Neural progenitor cell (in vitro differentiated cells): Measurements from ENCODE around the gene CERS6. TPM values are rescaled to one million over a fixed set of nuclear protein-coding genes. Genes with fewer than 3 reads are reported as not detected.
"Not testable (repeated sequence)": the region's sequence is repeated elsewhere in the genome, so short reads cannot be mapped to it uniquely, and the experiment has no call there.

Experiments
- DNase-seq: peaks from one replicate; pipeline ENCODE4 v3.0.0-alpha.2; 2016; ENCODE audit warnings: low spot score
- H2AFZ ChIP-seq: fragments of 200-600 bp; sonication (generic); replicated peaks from 2 replicates; pipeline ENCODE4 v1.6.1; 2016; ENCODE audit warnings: antibody characterized with exemption
- H3F3A ChIP-seq: fragments of 200-600 bp; sonication (generic); 2 replicates; pipeline ENCODE4 v1.6.1; 2016; ENCODE audit warnings: antibody characterized with exemption, low read depth
- H3K27ac ChIP-seq: fragments of 200-600 bp; sonication (generic); 2 replicates; pipeline ENCODE4 v1.5.1; 2016; ENCODE audit warnings: mild to moderate bottlenecking
- H3K27me3 ChIP-seq: fragments of 200-600 bp; sonication (generic); 2 replicates; pipeline ENCODE4 v1.6.1; 2016; ENCODE audit warnings: mild to moderate bottlenecking, moderate library complexity
- H3K36me3 ChIP-seq: fragments of 200-600 bp; sonication (generic); 2 replicates; pipeline ENCODE4 v1.5.1; 2016
- H3K4me1 ChIP-seq: fragments of 200-600 bp; sonication (generic); 2 replicates; pipeline ENCODE4 v1.6.1; 2016; ENCODE audit warnings: mixed run types
- H3K4me2 ChIP-seq: fragments of 200-600 bp; sonication (generic); 2 replicates; pipeline ENCODE4 v1.6.1; 2016
- H3K4me3 ChIP-seq: fragments of 200-600 bp; sonication (generic); 2 replicates; pipeline ENCODE4 v1.5.1; 2016
- H3K79me2 ChIP-seq: fragments of 200-600 bp; sonication (generic); 2 replicates; pipeline ENCODE4 v1.6.1; 2016; ENCODE audit warnings: low read depth
- H3K9ac ChIP-seq: fragments of 200-600 bp; sonication (generic); 2 replicates; pipeline ENCODE4 v1.6.1; 2016
- H3K9me3 ChIP-seq: fragments of 200-600 bp; sonication (generic); 2 replicates; pipeline ENCODE4 v1.5.1; 2016; ENCODE audit warnings: low read depth
- H4K20me1 ChIP-seq: fragments of 200-600 bp; sonication (generic); 2 replicates; pipeline ENCODE4 v1.6.1; 2016; ENCODE audit warnings: low read depth
- H3K27ac Mint-ChIP-seq: 3 replicates; pipeline ENCODE4 v1.8.0; 2021; ENCODE audit warnings: mixed read lengths
- H3K27me3 Mint-ChIP-seq: 2 replicates; pipeline ENCODE4 v1.8.0; 2022; ENCODE audit warnings: low read depth, mild to moderate bottlenecking, inconsistent platforms, moderate library complexity, mixed read lengths; ENCODE audit not compliant: insufficient read depth
- H3K36me3 Mint-ChIP-seq: 3 replicates; pipeline ENCODE4 v1.8.0; 2021; ENCODE audit warnings: mixed read lengths
- H3K4me1 Mint-ChIP-seq: 3 replicates; pipeline ENCODE4 v1.8.0; 2021; ENCODE audit warnings: mixed read lengths
- H3K4me3 Mint-ChIP-seq: 3 replicates; pipeline ENCODE4 v1.8.0; 2021; ENCODE audit warnings: mild to moderate bottlenecking, moderate library complexity, mixed read lengths
- H3K9me3 Mint-ChIP-seq: 3 replicates; pipeline ENCODE4 v1.8.0; 2020; ENCODE audit warnings: mixed read lengths
- CTCF ChIP-seq: fragments of 200-600 bp; sonication (generic); IDR thresholded peaks from 2 replicates; pipeline ENCODE4 v1.5.1; 2017; ENCODE audit warnings: antibody characterized with exemption, mild to moderate bottlenecking
- EZH2 ChIP-seq: fragments of 200-600 bp; sonication (generic); IDR thresholded peaks from 2 replicates; pipeline ENCODE4 v1.6.1; 2017; ENCODE audit warnings: antibody characterized with exemption, mild to moderate bottlenecking, moderate library complexity
- EZH2phosphoT487 ChIP-seq: fragments of 200-600 bp; sonication (generic); IDR thresholded peaks from 2 replicates; pipeline ENCODE4 v1.6.1; 2017; ENCODE audit warnings: antibody characterized with exemption
- total RNA-seq: library from RNA; depleted of rRNA; stranded (reverse); fragments of >200 nt; gene quantifications from 2 replicates; pipeline ENCODE4 v1.2.3, GENCODE V29; 2015; ENCODE audit warnings: low replicate concordance

Gene CERS6
- 35.7 and 50.8 TPM in 2 replicates for total RNA-seq

GRCh38 chr2:168455645-168456520 lies at the start of gene CERS6:
Gene CERS6, plus strand, starts transcription at chr2:168456272. Its CDS starts 177 bp downstream, at chr2:168456449.
- Mint-ChIP-seq H3K27me3 (no peaks in the 10 kb centered on the region), H3K9me3 (no peaks in the 10 kb centered on the region), H3K4me3 (no peak within 1 kb of the TSS), H3K36me3 (no peaks in the 10 kb centered on the region), H3K4me1 (peaks cover 18% of the 10 kb centered on the region), H3K27ac (peak within 1 kb of the TSS; percentile 40)
- TF ChIP-seq CTCF (no peak), EZH2phosphoT487 (no peak), EZH2 (no peak)
- H3K36me3 ChIP-seq, result no peaks in the 10 kb centered on the region
- peak within 1 kb of the TSS; percentile 96 for H3K4me2 ChIP-seq
- peak; percentile 96 for DNase-seq
- H3K4me3 ChIP-seq, result peak within 1 kb of the TSS; percentile 77
- H4K20me1 ChIP-seq, result peaks cover 35% of the 10 kb centered on the region
- H3K4me1 ChIP-seq, result peaks cover 35% of the 10 kb centered on the region
- no peaks in the 10 kb centered on the region for H3K27me3 ChIP-seq
- H3K9ac ChIP-seq, result peak within 1 kb of the TSS; percentile 55
- H3K27ac ChIP-seq, result peak within 1 kb of the TSS; percentile 55
- no peaks in the 10 kb centered on the region for H3K9me3 ChIP-seq
- H3K79me2 ChIP-seq, result peaks cover 44% of the 10 kb centered on the region
- H2AFZ ChIP-seq, result peak within 1 kb of the TSS; percentile 93
- peaks cover 7% of the 10 kb centered on the region for H3F3A ChIP-seq

GRCh38 chr2:168412301-168412700 lies 43.8 kb upstream of the CERS6 start:
- not testable (repeated sequence) for H4K20me1 ChIP-seq, H3K36me3 Mint-ChIP-seq, H3K36me3 ChIP-seq, H2AFZ ChIP-seq, H3K27me3 ChIP-seq, H3F3A ChIP-seq, H3K27me3 Mint-ChIP-seq, H3K9me3 ChIP-seq, H3K4me1 ChIP-seq, H3K4me2 ChIP-seq, H3K79me2 ChIP-seq, H3K27ac ChIP-seq, H3K9ac ChIP-seq, H3K4me3 ChIP-seq, H3K4me1 Mint-ChIP-seq, DNase-seq, H3K4me3 Mint-ChIP-seq, H3K27ac Mint-ChIP-seq
- H3K9me3 Mint-ChIP-seq, result peaks cover 30% of the 10 kb centered on the region

GRCh38 chr2:168413101-168413500 lies 43.0 kb upstream of the CERS6 start:
- H3K27ac ChIP-seq, H3K27ac Mint-ChIP-seq, H3K79me2 ChIP-seq, H3K4me1 ChIP-seq, H3K36me3 ChIP-seq, H3K4me3 Mint-ChIP-seq, H3F3A ChIP-seq, H3K36me3 Mint-ChIP-seq, H3K4me1 Mint-ChIP-seq, H3K4me3 ChIP-seq, H2AFZ ChIP-seq, H4K20me1 ChIP-seq, H3K9me3 ChIP-seq, H3K9ac ChIP-seq, H3K27me3 ChIP-seq, H3K27me3 Mint-ChIP-seq, H3K4me2 ChIP-seq, DNase-seq: not testable (repeated sequence)
- H3K9me3 Mint-ChIP-seq, result peaks cover 24% of the 10 kb centered on the region

- Histone ChIP-seq H3K9me3 (no peaks in the 10 kb centered on the region), H3K27ac (no peak overlapping the region), H3K4me1 (no peaks in the 10 kb centered on the region), H3K36me3 (peaks cover 5% of the 10 kb centered on the region), H3K79me2 (no peaks in the 10 kb centered on the region), H3K27me3 (no peaks in the 10 kb centered on the region), H3K9ac (no peak overlapping the region), H3K4me2 (no peak overlapping the region), H3K4me3 (no peak overlapping the region), H2AFZ (no peak overlapping the region), H4K20me1 (no peaks in the 10 kb centered on the region), H3F3A (no peaks in the 10 kb centered on the region)
- peaks cover 3% of the 10 kb centered on the region for H3K27me3 Mint-ChIP-seq
- no peaks in the 10 kb centered on the region for H3K36me3 Mint-ChIP-seq
- no peak overlapping the region for H3K4me3 Mint-ChIP-seq
- peaks cover 3% of the 10 kb centered on the region for H3K4me1 Mint-ChIP-seq
- DNase-seq, result no peak
- TF ChIP-seq EZH2, result no peak
- no peak for TF ChIP-seq CTCF
- no peak for TF ChIP-seq EZH2phosphoT487
- H3K27ac Mint-ChIP-seq, result no peak overlapping the region
- peaks cover 18% of the 10 kb centered on the region for H3K9me3 Mint-ChIP-seq
Observed at GRCh38 chr2:168416555-168416954, 39.5 kb upstream of the CERS6 start.
